8988T (cell line): Measurements from ENCODE around the gene RASSF8.

ENCODE experiments used
- DNase-seq: peaks from one replicate; pipeline ENCODE4 v3.0.0; 2011

The RASSF8 gene

GRCh38 chr12:25958428-25959070 is at the start of gene RASSF8:
Gene RASSF8, plus strand, starts transcription at chr12:25958682. Its CDS starts 96,662 bp downstream, at chr12:26055344.
- peak; percentile 37 for DNase-seq

DNA sequence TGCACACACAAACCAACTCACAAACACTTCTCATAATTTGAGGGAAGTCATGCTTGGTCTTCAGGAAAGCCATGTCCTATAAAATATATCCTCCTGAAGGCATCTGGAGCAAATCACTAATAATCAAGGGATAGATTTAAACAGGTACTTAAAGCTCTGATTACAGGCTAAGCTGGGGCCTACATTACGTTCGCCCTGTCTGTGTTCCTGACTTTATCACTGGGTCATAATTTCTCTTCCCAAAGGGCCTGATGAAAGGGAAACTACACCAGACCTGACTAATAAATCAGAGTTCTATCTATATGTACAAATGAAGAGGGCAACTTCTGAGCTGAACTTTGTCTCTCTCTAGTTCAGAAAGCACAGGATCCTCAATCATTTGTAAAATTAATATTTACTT is 43.9 kb upstream of the RASSF8 start:
- DNase-seq = no peak

- DNase-seq = no peak
These were observed 33.9 kb upstream of the RASSF8 start for GRCh38 chr12:25924491-25925001.

DNA sequence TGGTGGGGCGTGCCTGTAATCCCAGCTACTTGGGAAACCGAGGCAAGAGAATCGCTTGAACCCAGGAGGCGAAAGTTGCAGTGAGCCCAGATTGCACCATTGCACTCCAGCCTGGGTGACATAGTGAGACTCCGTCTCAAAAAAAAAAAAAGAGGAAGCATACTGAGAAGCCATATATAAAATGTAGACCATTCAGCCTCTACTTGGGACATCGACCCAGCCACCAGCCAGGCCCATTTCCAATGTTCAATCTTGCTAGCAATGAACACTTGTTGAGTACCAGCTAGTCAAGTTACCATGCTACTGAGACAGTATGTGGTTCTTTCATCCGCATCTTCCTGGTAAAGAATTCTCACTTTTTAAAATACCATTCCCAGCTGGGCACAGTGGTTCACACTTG is 33.4 kb upstream of the RASSF8 start:
- no peak for DNase-seq

GRCh38 chr12:25926536-25926935 is 31.9 kb upstream of the RASSF8 start:
- no peak for DNase-seq

GRCh38 chr12:25929142-25929541 is 29.3 kb upstream of the RASSF8 start:
- no peak for DNase-seq

- DNase-seq = no peak
These were observed 25.5 kb upstream of the RASSF8 start for GRCh38 chr12:25932971-25933370.

- no peak for DNase-seq
These were observed 24.0 kb upstream of the RASSF8 start for GRCh38 chr12:25934456-25934855.

GRCh38 chr12:25935355-25936144 is 22.9 kb upstream of the RASSF8 start:
- no peak for DNase-seq

GRCh38 chr12:25937096-25937495 is 21.4 kb upstream of the RASSF8 start:
- DNase-seq = no peak

- no peak for DNase-seq
These were observed 19.9 kb upstream of the RASSF8 start for GRCh38 chr12:25938581-25938980.

DNA sequence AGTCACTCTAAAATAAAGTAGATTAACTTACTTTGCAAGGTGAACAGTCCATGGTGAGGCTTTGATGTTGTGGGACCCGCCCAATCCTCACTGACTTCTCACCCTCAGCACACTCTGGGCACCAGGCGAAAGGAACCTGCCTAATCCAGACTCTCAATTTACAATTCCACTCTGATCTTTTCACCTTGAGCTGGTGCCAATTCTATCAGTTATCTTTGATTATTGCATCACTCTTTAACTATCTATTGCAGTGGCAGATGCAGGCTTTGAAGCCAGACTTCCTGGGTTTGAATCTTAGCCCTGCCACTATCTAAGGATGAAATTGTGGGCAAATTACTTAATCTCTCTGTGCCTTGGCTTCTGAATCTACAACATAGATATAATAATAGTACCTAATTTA is 18.9 kb upstream of the RASSF8 start:
- no peak for DNase-seq

DNA sequence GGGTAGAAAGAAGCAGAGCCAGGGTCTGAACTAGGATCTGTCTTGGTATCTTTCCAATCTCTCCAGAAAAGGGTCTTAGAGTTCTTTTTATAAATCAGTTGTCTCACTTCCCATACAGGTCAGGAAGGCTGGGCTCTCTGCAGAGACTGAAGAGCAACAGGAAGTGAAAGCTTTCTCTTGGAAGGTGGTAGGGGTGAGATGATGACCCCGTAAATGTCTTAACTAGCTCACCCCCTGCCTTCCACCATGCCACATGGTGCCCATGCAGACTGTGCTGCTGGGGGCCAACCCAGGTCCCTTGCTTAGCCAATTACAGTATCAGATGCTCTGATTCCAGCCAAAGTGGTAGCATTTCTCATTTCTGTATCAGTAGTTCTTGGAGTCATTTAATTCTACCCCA is 17.6 kb upstream of the RASSF8 start:
- no peak for DNase-seq

GRCh38 chr12:25942709-25943108 is 15.8 kb upstream of the RASSF8 start:
- DNase-seq = no peak

DNA sequence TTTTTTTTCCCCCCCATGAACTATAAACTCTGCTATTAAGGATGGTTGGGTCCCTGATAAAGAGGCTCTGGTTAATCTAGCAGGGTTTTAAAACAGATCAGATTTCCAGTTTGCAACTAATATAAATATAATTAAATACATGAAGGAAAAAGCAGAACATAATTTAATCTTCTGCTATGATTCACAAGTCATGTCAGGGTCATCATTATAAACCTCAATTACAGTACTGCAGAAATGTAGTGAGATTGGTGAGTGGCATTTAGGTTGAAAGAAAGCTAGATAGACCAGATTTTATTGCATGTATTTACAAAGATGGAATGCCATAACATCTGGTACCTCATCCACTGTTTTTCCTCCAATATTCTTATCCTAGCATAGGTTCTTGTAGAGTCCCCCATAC is 14.5 kb upstream of the RASSF8 start:
- no peak for DNase-seq

- DNase-seq = no peak
These were observed 9.1 kb upstream of the RASSF8 start for GRCh38 chr12:25949343-25949742.

- DNase-seq = no peak
These were observed 8.0 kb upstream of the RASSF8 start for GRCh38 chr12:25950329-25951115.

DNA sequence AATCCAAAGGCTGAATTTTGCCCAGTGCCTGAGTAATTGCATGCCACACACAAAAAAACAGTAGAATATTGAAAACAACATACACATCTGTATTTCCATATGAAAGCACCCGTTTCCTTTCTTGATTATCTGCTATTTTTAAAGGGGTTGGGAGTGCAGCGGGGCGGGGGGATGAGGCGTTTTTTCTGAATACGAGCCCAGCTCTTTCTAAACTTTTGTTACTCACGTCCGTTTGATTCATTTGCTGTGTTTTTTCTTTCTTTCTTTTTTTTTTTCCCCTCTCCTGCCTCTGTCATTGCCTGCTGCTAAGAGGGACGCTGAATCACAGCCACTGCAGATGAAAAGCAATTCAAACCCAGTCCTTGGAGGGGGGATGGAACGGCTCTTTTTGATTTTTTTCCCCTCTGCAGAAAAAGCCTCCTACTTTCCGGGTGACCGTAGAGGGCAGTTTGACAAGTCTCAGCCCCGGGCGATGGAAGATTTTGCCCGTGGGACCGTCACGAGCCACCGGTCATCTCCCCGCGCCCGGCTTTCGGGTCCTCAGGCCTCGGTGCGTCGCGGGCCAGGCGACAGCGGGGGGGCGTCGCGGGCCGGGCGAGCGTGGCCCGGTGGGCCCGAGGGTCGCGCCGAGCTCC is 572 bp upstream of the RASSF8 start:
- no peak for DNase-seq

- DNase-seq = no peak
These were observed 834 bp downstream of the RASSF8 start for GRCh38 chr12:25959071-25959961.

GRCh38 chr12:25960143-25960542 is 1.7 kb downstream of the RASSF8 start:
- no peak for DNase-seq

DNA sequence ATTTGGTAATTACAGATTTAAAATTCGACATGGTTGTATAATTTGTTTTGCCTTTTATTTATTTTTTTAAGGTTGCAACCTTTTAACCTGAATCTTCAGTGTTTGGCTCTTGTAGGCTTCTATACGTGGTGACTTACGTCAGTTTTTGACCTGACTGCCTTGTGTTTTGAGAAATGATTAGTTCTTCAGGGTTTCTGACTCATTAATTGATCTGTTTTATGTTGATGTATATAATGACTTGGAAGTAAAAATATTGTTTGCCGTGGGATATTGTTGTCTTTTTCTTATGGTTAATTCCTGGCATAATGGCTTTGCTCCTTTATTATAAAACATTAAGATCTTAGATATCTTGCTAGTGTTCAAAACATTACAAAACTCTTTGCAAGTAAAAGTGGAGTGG is 2.5 kb downstream of the RASSF8 start:
- DNase-seq = no peak

GRCh38 chr12:25962932-25963525 is 4.5 kb downstream of the RASSF8 start:
- no peak for DNase-seq
